GM18505 (cell line): ENCODE results near the gene TDRD1.

Experiments used
- ATAC-seq: cut with Tn5 transposase; IDR thresholded peaks from one replicate; pipeline ENCODE4 v1.9.1; 2021; ENCODE audit not compliant: unreplicated experiment
- POLR2A ChIP-seq: IDR thresholded peaks from 4 replicates; pipeline ENCODE4 v1.6.1; 2011; ENCODE audit warnings: borderline replicate concordance; ENCODE audit not compliant: insufficient read depth, insufficient read length; ENCODE audit errors: extremely low read depth

TDRD1 gene

GRCh38 chr10:114184276-114184675 is 5.1 kb downstream of the TDRD1 start:
- no peak for ATAC-seq
- TF ChIP-seq POLR2A = no peak

DNA sequence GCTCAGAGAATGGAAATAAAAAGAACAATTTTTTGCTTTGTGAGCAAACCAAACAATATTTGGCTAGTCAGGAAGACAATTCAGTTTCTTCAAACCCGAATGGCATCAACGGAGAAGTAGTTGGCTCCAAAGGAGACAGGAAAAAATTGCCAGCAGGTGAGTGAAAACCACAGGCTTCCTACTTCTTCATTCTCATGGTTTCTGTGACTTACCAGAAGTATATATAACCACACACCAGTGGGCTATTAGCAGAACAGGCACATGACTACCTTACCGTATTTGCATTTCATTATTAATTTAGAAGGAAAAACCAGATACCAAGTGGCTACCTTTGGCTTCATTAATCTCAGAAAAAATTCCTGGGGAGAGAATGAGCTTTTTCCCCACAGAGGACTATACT is 8.8 kb downstream of the TDRD1 start:
- ATAC-seq = no peak
- TF ChIP-seq POLR2A = no peak

DNA sequence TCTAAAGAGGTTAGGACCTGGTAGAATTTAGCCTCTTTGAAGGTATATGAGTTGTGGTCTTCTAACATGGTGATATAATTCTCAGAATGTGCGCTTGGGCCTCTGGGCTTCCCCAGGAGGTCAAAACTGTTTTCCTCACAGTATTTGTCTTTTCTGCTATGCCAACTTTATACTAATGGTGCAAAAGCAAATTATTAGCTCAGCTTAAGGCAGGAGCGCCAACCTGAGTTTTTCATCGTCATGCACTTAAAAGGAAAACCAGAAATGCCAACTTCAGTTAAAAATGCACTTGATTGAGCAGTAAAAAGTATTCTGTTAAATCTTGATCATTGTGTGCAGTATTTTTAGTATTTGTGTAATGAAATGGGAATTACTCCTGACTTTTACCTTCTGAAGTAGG is 9.7 kb downstream of the TDRD1 start:
- no peak for ATAC-seq
- TF ChIP-seq POLR2A = no peak

DNA sequence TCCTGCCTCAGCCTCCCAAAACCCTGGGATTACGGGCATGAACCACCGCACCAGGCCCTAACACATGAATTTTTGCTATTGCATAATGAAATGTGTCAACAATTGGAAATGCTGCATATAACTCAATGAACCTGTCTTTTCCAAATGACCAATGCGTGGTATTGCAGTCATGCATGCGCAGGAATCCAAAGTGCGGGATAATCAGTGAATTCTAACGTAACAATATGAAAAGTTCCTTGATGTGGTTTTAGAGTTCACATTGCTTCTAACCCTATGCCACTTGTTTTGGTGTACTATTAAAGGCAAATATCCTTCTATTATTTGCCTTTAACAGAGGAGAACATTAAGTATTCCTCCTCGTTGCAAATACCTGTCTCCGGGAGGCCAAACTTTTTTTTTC is 10.5 kb downstream of the TDRD1 start:
- no peak for ATAC-seq
- no peak for TF ChIP-seq POLR2A

- no peak for TF ChIP-seq POLR2A
- ATAC-seq = no peak
Observed at GRCh38 chr10:114195079-114195478, 15.9 kb downstream of the TDRD1 start.

- no peak for ATAC-seq
- TF ChIP-seq POLR2A = no peak
Observed at GRCh38 chr10:114199239-114199638, 20.1 kb downstream of the TDRD1 start.

DNA sequence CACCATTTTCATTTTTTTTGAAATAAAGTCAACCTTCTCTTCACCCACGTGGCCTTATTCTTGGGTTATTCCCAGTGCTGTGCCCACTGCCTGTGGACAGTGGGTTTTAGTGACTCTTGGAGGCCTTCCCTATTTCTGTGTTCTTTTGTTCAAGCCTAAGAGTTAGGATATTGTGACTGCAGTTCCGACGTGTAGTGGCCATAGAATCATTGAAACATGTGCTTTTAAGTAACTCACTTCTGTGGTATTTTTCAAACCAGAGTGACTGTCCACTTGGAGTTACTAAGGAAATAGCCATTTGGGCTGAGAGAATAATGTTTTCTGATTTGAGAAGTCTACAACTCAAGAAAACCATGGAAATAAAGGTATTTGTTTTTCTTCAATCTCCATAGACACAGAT is 23.7 kb downstream of the TDRD1 start:
- no peak for ATAC-seq
- no peak for TF ChIP-seq POLR2A

- no peak for ATAC-seq
- TF ChIP-seq POLR2A = no peak
Observed at GRCh38 chr10:114206902-114207301, 27.7 kb downstream of the TDRD1 start.

- no peak for TF ChIP-seq POLR2A
- ATAC-seq = no peak
Observed at GRCh38 chr10:114207349-114207748, 28.2 kb downstream of the TDRD1 start.

DNA sequence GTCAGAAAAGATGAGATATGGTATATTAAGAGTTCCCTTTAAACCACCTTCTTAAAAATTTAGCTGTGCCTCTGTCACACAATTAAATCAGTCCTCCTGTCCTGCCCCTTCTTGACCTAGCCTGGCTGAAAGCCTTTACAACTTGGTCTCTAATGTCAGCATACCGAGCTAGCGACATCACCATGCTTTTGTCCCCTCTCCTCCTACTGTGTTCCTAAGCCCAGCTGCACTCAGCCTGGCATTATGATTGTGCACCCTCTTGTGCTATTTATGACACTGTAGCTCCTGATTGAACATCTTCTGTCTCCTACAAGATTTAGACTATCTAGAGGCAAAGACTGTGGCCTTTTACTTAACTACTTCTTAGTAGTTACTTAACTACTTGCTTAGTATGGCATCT is 29.2 kb downstream of the TDRD1 start:
- ATAC-seq = no peak
- TF ChIP-seq POLR2A = no peak

GRCh38 chr10:114212153-114212552 is 33.0 kb downstream of the TDRD1 start:
- no peak for TF ChIP-seq POLR2A
- ATAC-seq = no peak

DNA sequence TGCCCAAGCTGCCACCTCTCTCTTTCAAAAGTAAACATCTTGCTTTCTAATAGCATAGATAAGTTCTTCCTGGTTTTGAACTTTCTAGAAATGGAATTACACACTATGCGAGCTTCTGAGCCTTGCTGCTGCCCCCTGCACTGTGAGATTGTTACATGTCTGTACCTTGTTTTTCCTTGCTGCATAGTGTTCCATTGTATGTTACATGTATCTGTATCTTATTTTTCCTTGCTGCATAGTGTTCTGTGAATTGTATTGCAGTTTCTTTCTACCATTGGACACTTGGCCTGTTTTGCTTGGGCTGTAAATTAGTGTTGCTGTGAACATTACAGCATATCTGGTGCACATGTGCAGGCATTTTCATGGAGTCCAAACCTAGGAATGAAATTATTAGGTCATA is 35.9 kb downstream of the TDRD1 start:
- TF ChIP-seq POLR2A = no peak
- ATAC-seq = no peak

DNA sequence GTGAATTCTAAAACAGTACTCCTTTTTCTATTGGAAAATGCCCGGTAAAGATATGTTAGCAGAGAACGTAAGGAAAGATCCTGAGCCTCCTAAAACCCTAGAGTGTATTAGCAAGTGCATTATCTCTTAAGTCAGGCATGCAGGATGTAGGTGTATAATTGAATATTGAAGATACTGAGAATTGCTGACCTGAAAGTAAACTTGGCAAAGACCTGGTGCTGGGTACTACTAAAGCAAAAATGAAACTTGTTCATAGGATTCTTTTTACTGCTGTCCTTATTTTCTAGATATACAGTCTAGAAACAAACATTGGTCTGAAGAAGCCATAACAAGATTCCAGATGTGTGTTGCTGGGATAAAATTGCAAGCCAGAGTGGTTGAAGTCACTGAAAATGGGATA is 41.1 kb downstream of the TDRD1 start:
- no peak for ATAC-seq
- no peak for TF ChIP-seq POLR2A

- ATAC-seq = no peak
- TF ChIP-seq POLR2A = no peak
Observed at GRCh38 chr10:114221235-114221634, 42.1 kb downstream of the TDRD1 start.

DNA sequence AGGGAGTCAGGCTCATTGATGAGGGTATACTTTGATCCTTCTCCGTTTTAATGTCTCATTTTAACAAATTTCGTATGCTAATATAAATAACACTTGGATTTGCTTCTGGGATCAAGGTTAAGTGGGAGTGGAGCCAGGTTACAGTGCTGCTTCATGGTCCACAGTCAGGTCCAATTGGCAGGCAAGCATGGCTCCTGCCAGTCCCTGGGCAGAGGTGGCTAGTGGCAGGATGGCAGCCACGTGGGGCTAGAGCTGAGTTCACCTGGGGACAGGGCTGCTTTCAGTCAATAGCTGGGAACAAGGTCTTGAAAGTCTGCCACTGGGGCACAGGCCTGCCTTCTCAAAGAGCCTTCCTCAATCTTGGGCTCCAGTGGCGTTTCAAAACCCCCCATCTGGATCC is 43.9 kb downstream of the TDRD1 start:
- no peak for ATAC-seq
- TF ChIP-seq POLR2A = no peak
